ENCODE data around the gene PAQR8.

The PAQR8 gene

DNA sequence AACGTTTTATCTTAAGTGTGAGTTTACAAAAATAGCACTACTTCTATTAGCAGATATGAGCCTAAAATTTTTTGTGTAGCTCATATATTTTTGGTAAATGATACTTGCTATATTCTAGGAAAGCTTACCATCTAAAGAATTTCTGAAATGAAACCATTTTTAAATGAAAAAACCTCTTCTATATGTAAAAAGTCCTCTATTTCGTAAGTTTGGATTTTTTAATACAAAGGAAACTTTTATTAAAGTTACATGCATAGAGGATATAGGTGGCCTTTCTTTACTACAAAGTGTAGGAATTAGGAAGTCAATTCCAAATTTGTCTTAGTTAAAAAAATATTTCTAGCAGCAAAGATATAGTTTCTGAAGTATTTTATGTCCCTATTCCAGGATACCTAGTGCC, 77.0 kb downstream of the PAQR8 start:
- Histone ChIP-seq H3K9me3 (ENCODE audit: control insufficient read depth, low read length) (no peaks in the 10 kb centered on the region), H3K4me1 (ENCODE audit: control insufficient read depth, insufficient read depth, low read length, poor library complexity, severe bottlenecking) (no peaks in the 10 kb centered on the region), H3K27me3 (replicated peaks; ENCODE audit: control insufficient read depth, insufficient read depth, low read length, poor library complexity, severe bottlenecking) (no peaks in the 10 kb centered on the region), H3K36me3 (ENCODE audit: control insufficient read depth, insufficient read depth, low read length) (no peaks in the 10 kb centered on the region), H3K27ac (ENCODE audit: insufficient read depth, low read length, poor library complexity, severe bottlenecking) (no peak overlapping the region), H3K4me3 (ENCODE audit: insufficient read depth, low read depth, low read length, poor library complexity, severe bottlenecking) (no peak overlapping the region)
- no peak for DNase-seq

DNA sequence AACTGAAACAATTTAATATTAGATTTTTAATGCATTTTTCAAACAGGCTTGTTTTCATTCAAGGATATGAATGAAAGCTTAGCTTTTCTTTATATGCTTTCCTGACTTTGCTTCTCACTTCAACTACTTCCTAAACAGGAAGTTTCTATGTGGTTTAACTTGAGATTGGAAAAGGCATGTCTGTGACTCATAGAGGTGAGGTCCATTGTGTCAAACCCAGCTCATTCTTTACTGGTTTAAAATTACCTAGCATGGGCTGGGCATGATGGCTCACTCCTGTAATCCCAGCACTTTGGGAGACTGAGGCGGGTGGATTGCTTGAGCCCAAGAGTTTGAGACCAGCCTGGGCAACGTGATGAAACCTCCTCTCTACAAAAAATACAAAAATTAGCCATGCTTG, 92.6 kb downstream of the PAQR8 start:
- Histone ChIP-seq H3K4me1 (ENCODE audit: control insufficient read depth, insufficient read depth, low read length, poor library complexity, severe bottlenecking) (no peaks in the 10 kb centered on the region), H3K9me3 (ENCODE audit: control insufficient read depth, low read length) (no peaks in the 10 kb centered on the region), H3K4me3 (ENCODE audit: insufficient read depth, low read depth, low read length, poor library complexity, severe bottlenecking) (no peak overlapping the region), H3K27me3 (replicated peaks; ENCODE audit: control insufficient read depth, insufficient read depth, low read length, poor library complexity, severe bottlenecking) (no peaks in the 10 kb centered on the region), H3K36me3 (ENCODE audit: control insufficient read depth, insufficient read depth, low read length) (no peaks in the 10 kb centered on the region), H3K27ac (ENCODE audit: insufficient read depth, low read length, poor library complexity, severe bottlenecking) (no peak overlapping the region)
- no peak for DNase-seq

DNA sequence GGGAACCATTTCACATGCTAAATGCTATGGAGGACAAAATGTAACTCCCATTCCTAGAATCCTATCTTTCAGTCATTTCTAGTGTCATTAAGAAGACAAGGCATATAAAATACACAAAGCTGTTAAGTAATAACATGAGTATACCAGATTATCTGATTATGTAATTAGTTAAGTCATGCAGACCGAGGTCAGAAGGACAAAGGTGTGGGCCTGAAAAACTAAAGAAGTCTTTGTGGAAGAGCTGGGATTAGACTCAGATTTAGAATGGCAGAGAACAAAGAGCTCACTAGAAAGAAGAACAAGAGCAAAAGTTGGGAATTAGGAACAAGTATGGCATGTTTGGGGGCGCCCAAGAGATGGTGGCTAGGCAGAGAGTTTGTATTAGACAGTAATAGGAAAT, 95.1 kb downstream of the PAQR8 start:
- Histone ChIP-seq H3K4me1 (ENCODE audit: control insufficient read depth, insufficient read depth, low read length, poor library complexity, severe bottlenecking) (no peaks in the 10 kb centered on the region), H3K4me3 (ENCODE audit: insufficient read depth, low read depth, low read length, poor library complexity, severe bottlenecking) (no peak overlapping the region), H3K36me3 (ENCODE audit: control insufficient read depth, insufficient read depth, low read length) (no peaks in the 10 kb centered on the region), H3K27ac (ENCODE audit: insufficient read depth, low read length, poor library complexity, severe bottlenecking) (no peak overlapping the region), H3K27me3 (replicated peaks; ENCODE audit: control insufficient read depth, insufficient read depth, low read length, poor library complexity, severe bottlenecking) (no peaks in the 10 kb centered on the region), H3K9me3 (ENCODE audit: control insufficient read depth, low read length) (no peaks in the 10 kb centered on the region)
- DNase-seq = no peak

All from effector memory CD4-positive, alpha-beta T cell (primary cell).